Measurements from ENCODE around the gene NHERF1. TPM values are rescaled to one million over a fixed set of nuclear protein-coding genes. Genes with fewer than 3 reads are reported as not detected.

Gene NHERF1
- total and polyA plus RNA-seq, 9 of the 15 experiments (the other 6 are each of a cell fraction or from before 2014, with no cell fraction given): 11.4 to 79.9 (median 36.9) TPM

- no peak for TF ChIP-seq REST (IDR thresholded peaks at IDR 0.05; ENCODE audit: borderline replicate concordance)
- TF ChIP-seq REST (CRISPR knock-in tag; IDR thresholded peaks at IDR 0.05; ENCODE audit: low read depth): no peak
- TF ChIP-seq THAP7 (CRISPR knock-in tag; IDR thresholded peaks at IDR 0.05): no peak
- TF ChIP-seq GABPB2 (CRISPR knock-in tag; conservative IDR thresholded peaks at IDR 0.05): no peak
- TF ChIP-seq BCOR (IDR thresholded peaks at IDR 0.05): 0 out of 2 replicates have a peak, but pooled peaks have one; percentile 4
- TF ChIP-seq ZNF212 (CRISPR knock-in tag; IDR thresholded peaks at IDR 0.05): 0 out of 2 replicates have a peak, but pooled peaks have one; percentile 30
- TF ChIP-seq TAL1 (IDR thresholded peaks at IDR 0.05): no peak
- TF ChIP-seq ARID1B (IDR thresholded peaks at IDR 0.05): no peak
- peak; percentile 72 for TF ChIP-seq POLR2B (IDR thresholded peaks at IDR 0.05; ENCODE audit: low read depth, partially characterized antibody)
- TF ChIP-seq U2AF1 (optimal IDR thresholded peaks at IDR 0.05; ENCODE audit: low read depth, low read length): peak; percentile 43
- no peak for TF ChIP-seq ZNF699 (CRISPR knock-in tag; IDR thresholded peaks at IDR 0.05; ENCODE audit: insufficient replicate concordance)
- TF ChIP-seq TEAD2 (tag; IDR thresholded peaks at IDR 0.05): no peak
- TF ChIP-seq MIER1 (IDR thresholded peaks at IDR 0.05; ENCODE audit: low read depth): no peak
- peak; percentile 60 to 78 for TF ChIP-seq MAZ (CRISPR knock-in tag; conservative IDR thresholded peaks at IDR 0.05 in 1 of 2, IDR thresholded peaks at IDR 0.05 in 1 of 2)
- peak; percentile 94 for TF ChIP-seq KDM5B (IDR thresholded peaks at IDR 0.05; ENCODE audit: insufficient replicate concordance, low read depth, low read length)
- TF ChIP-seq ZNF668 (CRISPR knock-in tag; IDR thresholded peaks at IDR 0.05): no peak
- no peak for TF ChIP-seq CSDE1 (IDR thresholded peaks at IDR 0.05)
- TF ChIP-seq MBD1 (CRISPR knock-in tag; IDR thresholded peaks at IDR 0.05): no peak
These were observed at the start of gene NHERF1 (continued) for GRCh38 chr17:74748529-74749278.
